HG03095 (cell line): Measurements from ENCODE around the gene PCDHGA11.
A peak's percentile ranks its signal among the peaks of the same experiment; 100 is the strongest.
"Not testable (repeated sequence)": the region's sequence is repeated elsewhere in the genome, so short reads cannot be mapped to it uniquely, and the experiment has no call there.

Experiments
- ATAC-seq: cut with Tn5 transposase; IDR thresholded peaks from one replicate; pipeline ENCODE4 v1.9.1; 2021; ENCODE audit warnings: moderate library complexity; ENCODE audit not compliant: unreplicated experiment

PCDHGA11 gene

GRCh38 chr5:141398608-141399007 is 22.2 kb upstream of the PCDHGA11 start:
- no peak for ATAC-seq

DNA sequence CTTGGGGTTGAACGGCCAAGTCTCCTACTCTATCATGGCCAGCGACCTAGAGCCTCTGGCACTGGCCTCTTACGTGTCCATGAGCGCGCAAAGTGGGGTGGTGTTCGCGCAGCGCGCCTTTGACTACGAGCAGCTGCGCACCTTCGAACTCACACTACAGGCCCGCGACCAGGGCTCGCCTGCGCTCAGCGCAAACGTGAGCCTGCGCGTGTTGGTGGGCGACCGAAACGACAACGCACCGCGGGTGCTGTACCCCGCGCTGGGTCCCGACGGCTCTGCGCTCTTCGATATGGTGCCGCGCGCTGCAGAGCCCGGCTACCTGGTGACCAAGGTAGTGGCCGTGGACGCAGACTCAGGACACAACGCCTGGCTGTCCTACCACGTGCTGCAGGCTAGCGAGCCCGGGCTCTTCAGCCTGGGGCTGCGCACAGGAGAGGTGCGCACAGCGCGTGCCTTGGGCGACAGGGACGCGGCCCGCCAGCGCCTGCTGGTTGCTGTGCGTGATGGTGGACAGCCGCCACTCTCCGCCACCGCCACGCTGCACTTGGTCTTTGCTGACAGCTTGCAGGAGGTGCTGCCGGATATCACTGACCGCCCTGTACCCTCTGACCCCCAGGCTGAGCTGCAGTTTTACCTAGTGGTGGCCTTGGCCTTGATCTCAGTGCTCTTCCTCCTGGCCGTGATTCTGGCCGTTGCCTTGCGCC is 21.1 kb upstream of the PCDHGA11 start:
- no peak for ATAC-seq

DNA sequence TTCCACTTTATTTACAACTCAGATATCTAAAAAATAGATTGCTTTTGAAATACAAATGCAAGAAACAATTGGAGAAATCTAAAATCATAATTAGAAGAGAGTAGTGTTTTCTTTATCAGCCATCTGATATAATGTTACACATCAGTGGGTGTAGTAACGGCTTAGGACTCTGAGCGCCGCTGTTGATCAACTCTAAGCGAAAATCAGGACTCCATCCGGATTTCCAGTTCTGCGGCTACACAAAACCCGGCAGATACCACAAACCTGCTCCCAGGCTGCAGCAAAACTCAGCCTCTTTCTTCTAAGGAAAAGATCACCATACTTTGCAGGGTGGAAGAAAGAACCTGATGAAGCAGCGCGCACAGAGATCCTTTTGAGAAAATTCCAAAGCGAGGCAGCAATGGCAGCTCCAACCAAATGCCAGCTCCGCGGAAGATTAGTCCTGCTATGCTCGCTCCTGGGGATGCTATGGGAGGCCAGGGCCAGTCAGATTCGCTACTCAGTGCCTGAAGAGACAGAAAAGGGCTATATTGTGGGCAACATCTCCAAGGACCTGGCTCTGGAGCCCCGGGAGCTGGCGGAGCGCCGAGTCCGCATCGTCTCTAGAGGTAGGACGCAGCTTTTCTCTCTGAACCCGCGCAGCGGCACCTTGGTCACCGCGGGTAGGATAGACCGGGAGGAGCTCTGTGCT is 18.2 kb upstream of the PCDHGA11 start, which contains the start of gene PCDHGA9:
Gene PCDHGA9, plus strand, starts transcription at position 226 of the 691 bp plus-strand sequence. Its CDS starts 175 bp downstream, at position 401.
- no peak for ATAC-seq

GRCh38 chr5:141403387-141403786 is 17.5 kb upstream of the PCDHGA11 start:
- no peak for ATAC-seq

DNA sequence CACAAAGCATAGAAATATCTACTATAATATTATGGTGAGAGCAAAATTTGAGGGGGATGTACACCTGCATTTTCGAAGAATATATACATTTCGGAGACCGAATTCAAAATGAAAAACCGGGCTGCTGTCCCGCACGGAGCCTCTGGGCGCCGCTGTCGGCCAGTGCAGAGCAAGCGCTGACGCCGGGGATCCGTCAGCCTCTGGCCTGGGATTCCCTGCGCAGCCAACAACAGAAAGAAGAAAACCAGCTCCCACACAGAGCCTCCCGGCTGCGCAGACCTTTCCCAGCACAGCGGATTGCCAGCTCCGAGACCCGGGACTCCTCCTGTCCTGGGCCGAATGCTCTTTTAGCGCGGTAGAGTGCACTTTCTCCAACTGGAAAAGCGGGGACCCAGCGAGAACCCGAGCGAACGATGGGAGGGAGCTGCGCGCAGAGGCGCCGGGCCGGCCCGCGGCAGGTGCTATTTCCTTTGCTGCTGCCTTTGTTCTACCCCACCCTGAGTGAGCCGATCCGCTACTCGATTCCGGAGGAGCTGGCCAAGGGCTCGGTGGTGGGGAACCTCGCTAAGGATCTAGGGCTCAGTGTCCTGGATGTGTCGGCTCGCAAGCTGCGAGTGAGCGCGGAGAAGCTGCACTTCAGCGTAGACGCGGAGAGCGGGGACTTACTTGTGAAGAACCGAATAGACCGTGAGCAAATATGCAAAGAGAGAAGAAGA is 12.9 kb upstream of the PCDHGA11 start, which contains the start of gene PCDHGB6:
Gene PCDHGB6, plus strand, starts transcription at position 232 of the 716 bp plus-strand sequence. Its CDS starts 182 bp downstream, at position 414.
- ATAC-seq: peak; percentile 68

- no peak for ATAC-seq
Measured at GRCh38 chr5:141409598-141410306, 11.1 kb upstream of the PCDHGA11 start.

DNA sequence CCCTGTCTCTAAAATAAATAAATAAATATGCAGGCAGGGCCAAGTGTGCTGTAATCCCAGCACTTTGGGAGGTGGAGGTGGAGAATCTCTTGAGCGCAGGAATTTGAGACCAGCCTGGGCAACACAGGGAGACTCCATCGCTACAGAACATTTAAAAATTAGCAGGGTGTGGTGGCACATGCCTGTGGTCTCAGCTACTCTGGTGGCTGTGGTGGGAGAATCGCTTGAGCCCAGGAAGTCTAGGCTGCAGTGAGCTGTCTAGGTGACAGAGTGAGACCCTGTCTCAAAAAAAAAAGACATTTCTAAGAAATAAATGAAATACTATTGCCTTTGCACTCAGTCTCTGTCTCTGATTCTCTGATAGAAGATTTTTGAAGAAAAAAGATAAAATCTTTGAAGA is 9.3 kb upstream of the PCDHGA11 start:
- ATAC-seq: no peak

DNA sequence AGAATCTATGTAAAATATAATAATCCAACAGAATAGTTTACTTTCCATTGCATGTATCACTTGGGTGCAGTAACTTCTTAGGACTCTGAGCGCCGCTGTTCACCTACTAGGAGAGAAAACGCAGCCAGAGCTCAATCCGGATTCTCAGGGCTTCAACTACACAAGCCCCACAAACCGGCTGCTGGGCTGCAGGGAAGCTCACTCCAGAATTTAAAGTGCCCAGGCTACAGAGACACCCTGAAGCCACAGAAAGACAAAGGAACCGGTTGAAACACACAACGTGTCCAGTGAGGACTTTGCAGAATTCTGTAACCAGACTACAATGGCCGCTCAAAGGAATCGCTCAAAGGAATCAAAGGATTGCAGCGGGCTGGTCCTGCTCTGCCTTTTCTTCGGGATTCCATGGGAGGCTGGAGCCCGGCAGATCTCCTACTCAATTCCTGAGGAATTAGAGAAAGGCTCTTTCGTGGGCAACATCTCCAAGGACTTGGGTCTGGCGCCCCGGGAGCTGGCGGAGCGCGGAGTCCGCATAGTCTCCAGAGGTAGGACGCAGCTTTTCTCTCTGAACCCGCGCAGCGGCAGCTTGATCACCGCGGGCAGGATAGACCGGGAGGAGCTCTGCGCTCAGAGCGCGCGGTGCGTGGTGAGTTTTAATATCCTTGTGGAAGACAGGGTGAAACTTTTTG is 7.9 kb upstream of the PCDHGA11 start, which contains the start of gene PCDHGA10:
Gene PCDHGA10, plus strand, starts transcription at position 134 of the 686 bp plus-strand sequence. Its CDS starts 189 bp downstream, at position 323.
- peak; percentile 63 for ATAC-seq

DNA sequence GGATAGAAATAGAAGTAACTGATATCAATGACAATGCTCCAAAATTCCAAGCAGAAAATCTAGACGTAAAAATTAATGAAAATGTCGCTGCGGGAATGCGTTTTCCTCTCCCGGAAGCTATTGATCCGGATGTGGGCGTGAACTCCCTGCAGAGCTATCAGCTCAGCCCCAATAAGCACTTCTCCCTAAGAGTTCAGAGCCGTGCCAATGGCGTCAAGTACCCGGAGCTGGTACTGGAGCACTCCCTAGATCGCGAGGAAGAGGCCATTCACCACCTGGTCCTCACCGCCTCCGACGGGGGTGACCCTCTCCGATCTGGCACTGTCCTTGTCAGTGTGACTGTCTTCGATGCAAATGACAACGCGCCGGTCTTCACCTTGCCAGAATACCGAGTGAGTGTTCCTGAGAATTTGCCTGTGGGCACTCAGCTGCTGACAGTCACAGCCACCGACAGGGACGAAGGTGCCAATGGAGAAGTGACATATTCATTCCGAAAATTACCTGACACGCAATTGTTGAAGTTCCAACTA is 7.2 kb upstream of the PCDHGA11 start:
- no peak for ATAC-seq

DNA sequence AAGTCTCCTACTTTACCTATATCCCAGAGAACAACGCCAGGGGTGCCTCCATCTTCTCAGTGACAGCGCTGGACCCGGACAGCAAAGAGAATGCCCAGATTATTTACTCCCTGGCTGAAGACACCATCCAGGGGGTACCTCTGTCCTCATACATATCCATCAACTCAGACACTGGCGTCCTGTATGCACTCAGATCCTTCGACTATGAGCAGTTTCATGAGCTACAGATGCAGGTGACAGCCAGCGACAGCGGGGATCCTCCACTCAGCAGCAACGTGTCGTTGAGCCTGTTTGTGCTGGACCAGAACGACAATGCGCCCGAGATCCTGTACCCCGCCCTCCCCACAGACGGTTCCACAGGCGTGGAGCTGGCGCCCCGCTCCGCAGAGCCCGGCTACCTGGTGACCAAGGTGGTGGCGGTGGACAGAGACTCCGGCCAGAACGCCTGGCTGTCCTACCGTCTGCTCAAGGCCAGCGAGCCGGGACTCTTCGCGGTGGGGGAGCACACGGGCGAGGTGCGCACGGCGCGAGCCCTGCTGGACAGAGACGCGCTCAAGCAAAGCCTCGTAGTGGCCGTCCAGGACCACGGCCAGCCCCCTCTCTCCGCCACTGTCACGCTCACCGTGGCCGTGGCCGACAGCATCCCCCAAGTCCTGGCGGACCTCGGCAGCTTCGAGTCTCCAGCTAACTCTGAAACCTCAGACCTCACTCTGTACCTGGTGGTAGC is 6.1 kb upstream of the PCDHGA11 start:
- ATAC-seq: not testable (repeated sequence)

DNA sequence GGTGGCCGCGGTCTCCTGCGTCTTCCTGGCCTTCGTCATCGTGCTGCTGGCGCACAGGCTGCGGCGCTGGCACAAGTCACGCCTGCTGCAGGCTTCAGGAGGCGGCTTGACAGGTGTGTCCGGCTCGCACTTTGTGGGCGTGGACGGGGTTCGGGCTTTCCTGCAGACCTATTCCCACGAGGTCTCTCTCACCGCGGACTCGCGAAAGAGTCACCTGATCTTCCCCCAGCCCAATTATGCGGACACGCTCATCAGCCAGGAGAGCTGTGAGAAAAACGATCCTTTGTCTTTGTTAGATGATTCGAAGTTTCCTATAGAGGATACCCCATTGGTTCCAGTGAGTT is 5.6 kb upstream of the PCDHGA11 start:
- not testable (repeated sequence) for ATAC-seq

DNA sequence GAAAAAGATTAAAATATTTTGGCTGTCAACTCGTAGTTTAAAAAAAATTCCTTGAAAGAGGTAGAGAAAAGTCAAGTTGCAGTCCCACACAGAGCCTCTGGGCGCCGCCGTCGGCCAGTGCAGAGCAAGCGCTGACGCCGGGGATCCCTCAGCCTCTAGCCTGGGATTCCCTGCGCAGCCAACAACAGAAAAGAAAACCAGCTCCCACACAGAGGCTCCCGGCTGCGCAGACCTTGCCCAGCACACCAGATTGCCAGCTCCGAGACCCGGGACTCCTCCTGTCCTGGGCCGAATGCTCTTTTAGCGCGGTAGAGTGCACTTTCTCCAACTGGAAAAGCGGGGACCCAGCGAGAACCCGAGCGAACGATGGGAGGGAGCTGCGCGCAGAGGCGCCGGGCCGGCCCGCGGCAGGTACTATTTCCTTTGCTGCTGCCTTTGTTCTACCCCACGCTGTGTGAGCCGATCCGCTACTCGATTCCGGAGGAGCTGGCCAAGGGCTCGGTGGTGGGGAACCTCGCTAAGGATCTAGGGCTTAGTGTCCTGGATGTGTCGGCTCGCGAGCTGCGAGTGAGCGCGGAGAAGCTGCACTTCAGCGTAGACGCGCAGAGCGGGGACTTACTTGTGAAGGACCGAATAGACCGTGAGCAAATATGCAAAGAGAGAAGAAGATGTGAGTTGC is 3.2 kb upstream of the PCDHGA11 start, which contains the start of gene PCDHGB7:
Gene PCDHGB7, plus strand, starts transcription at position 184 of the 679 bp plus-strand sequence. Its CDS starts 183 bp downstream, at position 367.
- peak; percentile 71 for ATAC-seq

DNA sequence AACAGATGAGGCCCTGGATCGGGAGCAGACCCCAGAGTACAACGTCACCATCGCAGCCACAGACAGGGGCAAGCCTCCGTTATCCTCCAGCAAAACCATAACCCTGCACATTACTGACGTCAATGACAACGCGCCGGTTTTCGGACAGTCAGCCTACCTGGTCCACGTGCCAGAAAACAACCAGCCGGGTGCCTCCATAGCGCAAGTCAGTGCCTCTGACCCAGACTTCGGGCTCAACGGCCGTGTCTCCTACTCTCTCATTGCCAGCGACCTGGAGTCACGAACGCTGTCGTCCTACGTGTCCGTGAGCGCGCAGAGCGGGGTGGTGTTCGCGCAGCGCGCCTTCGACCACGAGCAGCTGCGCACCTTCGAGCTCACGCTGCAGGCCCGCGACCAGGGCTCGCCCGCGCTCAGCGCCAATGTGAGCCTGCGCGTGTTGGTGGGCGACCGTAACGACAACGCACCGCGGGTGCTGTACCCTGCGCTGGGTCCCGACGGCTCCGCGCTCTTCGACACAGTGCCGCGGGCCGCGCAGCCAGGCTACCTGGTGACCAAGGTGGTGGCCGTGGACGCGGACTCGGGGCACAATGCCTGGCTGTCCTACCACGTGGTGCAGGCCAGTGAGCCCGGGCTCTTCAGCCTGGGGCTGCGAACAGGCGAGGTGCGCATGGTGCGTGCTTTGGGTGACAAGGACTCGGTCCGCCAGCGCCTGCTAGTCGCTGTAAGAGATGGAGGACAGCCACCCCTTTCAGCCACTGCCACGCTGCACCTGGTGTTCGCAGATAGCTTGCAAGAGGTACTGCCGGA is 1.6 kb upstream of the PCDHGA11 start:
- no peak for ATAC-seq

- no peak for ATAC-seq
Measured at GRCh38 chr5:141421489-141421855, 621 bp downstream of the PCDHGA11 start.

DNA sequence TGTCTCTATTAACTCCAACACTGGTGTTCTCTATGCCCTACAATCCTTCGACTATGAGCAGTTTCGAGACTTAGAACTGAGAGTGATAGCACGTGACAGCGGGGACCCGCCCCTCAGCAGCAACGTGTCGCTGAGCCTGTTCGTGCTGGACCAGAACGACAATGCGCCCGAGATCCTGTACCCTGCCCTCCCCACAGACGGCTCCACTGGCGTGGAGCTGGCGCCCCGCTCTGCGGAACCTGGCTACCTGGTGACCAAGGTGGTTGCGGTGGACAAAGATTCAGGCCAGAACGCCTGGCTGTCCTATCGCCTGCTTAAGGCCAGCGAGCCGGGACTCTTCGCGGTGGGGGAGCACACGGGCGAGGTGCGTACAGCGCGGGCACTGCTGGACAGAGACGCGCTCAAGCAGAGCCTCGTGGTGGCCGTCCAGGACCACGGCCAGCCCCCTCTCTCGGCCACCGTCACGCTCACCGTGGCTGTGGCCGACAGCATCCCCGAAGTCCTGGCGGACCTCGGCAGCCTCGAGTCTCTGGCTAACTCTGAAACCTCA is 2.0 kb downstream of the PCDHGA11 start:
- ATAC-seq: no peak

GRCh38 chr5:141427783-141428426 is 7.1 kb downstream of the PCDHGA11 start:
- ATAC-seq: no peak
